Body of pancreas (tissue), 4 donors: ENCODE measurements around the gene CAMSAP1. TPM values are rescaled to one million over a fixed set of nuclear protein-coding genes. Genes with fewer than 3 reads are reported as not detected.

Experiments used
- ATAC-seq: fragments of 150-250 bp; one replicate; pipeline ENCODE4 v1.9.1; 2016
- DNase-seq, 4 donors: peaks; one replicate each; pipeline ENCODE4 v3.0.0-alpha.2; 2019
- H3K27ac ChIP-seq, 4 donors: fragments of 200-600 bp; sonication (generic); 1 replicate in 3 of 4; 2 replicates in 1 of 4; pipeline versions ENCODE4 v1.5.1 to v1.6.1; 2016 to 2019; ENCODE audit warnings: mild to moderate bottlenecking in 1 of 4, mixed read lengths in 1 of 4, moderate library complexity in 1 of 4
- H3K27me3 ChIP-seq, 2 donors: fragments of 200-600 bp; sonication (generic); one replicate each; pipeline ENCODE4 v1.6.0; 2016; ENCODE audit warnings: mild to moderate bottlenecking in 1 of 2
- H3K36me3 ChIP-seq, 2 donors: fragments of 200-600 bp; sonication (generic); replicated peaks in 1 of 2; 2 replicates each; pipeline ENCODE4 v1.5.1; 2016; ENCODE audit warnings: low read depth in 2 of 2; ENCODE audit not compliant: insufficient read depth in 1 of 2
- H3K4me1 ChIP-seq: fragments of 200-600 bp; sonication (generic); one replicate; pipeline ENCODE4 v1.6.0; 2016
- H3K4me3 ChIP-seq, 2 donors: fragments of 200-600 bp; sonication (generic); 1 replicate in 1 of 2; 2 replicates in 1 of 2; pipeline ENCODE4 v1.5.1; 2016 to 2019
- H3K9me3 ChIP-seq, 3 donors: fragments of 200-600 bp; sonication (generic); 1 replicate in 2 of 3; 2 replicates in 1 of 3; pipeline ENCODE4 v1.5.1; 2016
- CTCF ChIP-seq, 7 experiments: fragments of 450-650 bp in 4 of 7; fragments of 200-600 bp in 3 of 7; sonication (generic) in 3 of 7; IDR thresholded peaks; one replicate each; pipeline ENCODE4 v1.5.1; 2016 to 2019; ENCODE audit warnings: antibody characterized with exemption in 7 of 7
- POLR2A ChIP-seq, 3 donors: fragments of 450-650 bp; IDR thresholded peaks; one replicate each; pipeline ENCODE4 v1.6.1; 2016; ENCODE audit warnings: antibody characterized with exemption in 3 of 3, mild to moderate bottlenecking in 2 of 3
- WGBS, 2 donors: methylation state at CpG; one replicate each; pipeline ENCODE4 v1.1.5; 2017; 5-methylcytosine and 5-hydroxymethylcytosine counted together
- intact Hi-C: fragments of 100-400 bp; cut with DNase I; formaldehyde crosslinking; loops from one replicate; pipeline ENCODE4 v1.15.1; 2023
- total RNA-seq, 2 donors: library from RNA; depleted of rRNA; stranded (reverse); fragments of >200 nt; gene quantifications; one replicate each; pipeline ENCODE4 v1.1.0, GENCODE V29; 2016

CAMSAP1 gene
- total RNA-seq, 2 donors from 2014 or later: 14.8 to 30.3 TPM

GRCh38 chr9:135937521-135938489 lies 30.5 kb upstream of the CAMSAP1 start:
- no peaks in the 10 kb centered on the region for H3K4me1 ChIP-seq
- DNase-seq: no peak
- H3K4me3 ChIP-seq: no peak overlapping the region
- no peaks in the 10 kb centered on the region for H3K27me3 ChIP-seq
- no peak overlapping the region for H3K27ac ChIP-seq
- ATAC-seq: no peak
- TF ChIP-seq CTCF (IDR thresholded peaks at IDR 0.05) (no peak), POLR2A (IDR thresholded peaks at IDR 0.05) (no peak)
- H3K36me3 ChIP-seq: peaks cover 0 to 13% of the 10 kb centered on the region in 2 donors
- WGBS, 2 donors: 95% methylated on average over 40 to 42 of the region's 44 CpGs
- peaks cover 0 to 6% (median 0%) of the 10 kb centered on the region in 3 donors for H3K9me3 ChIP-seq
- intact Hi-C loops: no loop called here

GRCh38 chr9:135933114-135933513 lies 25.8 kb upstream of the CAMSAP1 start:
- no peaks in the 10 kb centered on the region for H3K27me3 ChIP-seq
- peaks cover 3 to 8% of the 10 kb centered on the region in 2 donors for H3K36me3 ChIP-seq
- no peak overlapping the region for H3K27ac ChIP-seq
- no peaks in the 10 kb centered on the region for H3K4me1 ChIP-seq
- no peak overlapping the region for H3K4me3 ChIP-seq
- peaks cover 0 to 6% (median 0%) of the 10 kb centered on the region in 3 donors for H3K9me3 ChIP-seq
- no peak for TF ChIP-seq POLR2A (IDR thresholded peaks at IDR 0.05)
- no peak for TF ChIP-seq CTCF (IDR thresholded peaks at IDR 0.05)
- intact Hi-C loops: no loop called here
- ATAC-seq (no peak), DNase-seq (no peak)
- 92 to 97% methylated on average over 3 to 13 of the region's 13 CpGs for WGBS, 2 donors

GRCh38 chr9:135932656-135933055 lies 25.3 kb upstream of the CAMSAP1 start:
- no peak overlapping the region for H3K4me3 ChIP-seq
- no peak for TF ChIP-seq POLR2A (IDR thresholded peaks at IDR 0.05)
- no peak for TF ChIP-seq CTCF (IDR thresholded peaks at IDR 0.05)
- 94% methylated on average over 18 of the region's 18 CpGs for WGBS, 2 donors
- H3K27me3 ChIP-seq: no peaks in the 10 kb centered on the region
- H3K36me3 ChIP-seq: peaks cover 3 to 4% of the 10 kb centered on the region in 2 donors
- H3K27ac ChIP-seq: no peak overlapping the region
- no peak for DNase-seq
- intact Hi-C loops: no loop called here
- H3K4me1 ChIP-seq: no peaks in the 10 kb centered on the region
- peaks cover 0 to 6% (median 0%) of the 10 kb centered on the region in 3 donors for H3K9me3 ChIP-seq
- no peak for ATAC-seq

- H3K4me3 ChIP-seq: no peak overlapping the region
- H3K27ac ChIP-seq: no peak overlapping the region
- H3K36me3 ChIP-seq: peaks cover 1 to 3% of the 10 kb centered on the region in 2 donors
- ATAC-seq (no peak), DNase-seq (no peak)
- intact Hi-C loops: no loop called here
- H3K27me3 ChIP-seq: no peaks in the 10 kb centered on the region
- 79 to 93% methylated on average over 18 to 23 of the region's 31 CpGs for WGBS, 2 donors
- TF ChIP-seq POLR2A (IDR thresholded peaks at IDR 0.05) (no peak), CTCF (IDR thresholded peaks at IDR 0.05) (no peak)
- H3K9me3 ChIP-seq: peaks cover 0 to 3% (median 0%) of the 10 kb centered on the region in 3 donors
- no peaks in the 10 kb centered on the region for H3K4me1 ChIP-seq
Observed at GRCh38 chr9:135931349-135931820, 24.0 kb upstream of the CAMSAP1 start.
